AG04449 (cell line): ENCODE data around the gene TUBD1.
"Not testable (repeated sequence)": the region's sequence is repeated elsewhere in the genome, so short reads cannot be mapped to it uniquely, and the experiment has no call there.

Experiments used
- CTCF ChIA-PET: fragments of 350-600 bp; formaldehyde crosslinking; extraction: SDS; loops from one replicate; lab custom pipeline; 2021; ENCODE audit warnings: antibody characterized with exemption; lab: Yijun Ruan, JAX
- POLR2A ChIA-PET: fragments of 400-600, 350-600 bp; formaldehyde crosslinking; extraction: SDS; loops from one replicate; lab custom pipeline; 2020; ENCODE audit warnings: antibody characterized with exemption, inconsistent platforms; lab: Yijun Ruan, JAX
- DNase-seq: peaks from one replicate; pipeline ENCODE4 v3.0.0-alpha.2; 2010; ENCODE audit warnings: low read depth, low spot score
- H3K4me3 ChIP-seq: 2 replicates; pipeline ENCODE4 v1.5.1; 2011; ENCODE audit warnings: low read depth, mild to moderate bottlenecking, control low read depth, low read length
- CTCF ChIP-seq: IDR thresholded peaks from one replicate; pipeline ENCODE4 v1.5.1; 2011; ENCODE audit warnings: mild to moderate bottlenecking, moderate library complexity, low read length, control low read depth, inconsistent platforms; ENCODE audit not compliant: insufficient read depth; ENCODE audit errors: missing control alignments

TUBD1 gene

GRCh38 chr17:59877965-59878364 is 14.8 kb downstream of the TUBD1 start:
- no peak for DNase-seq
- CTCF ChIA-PET: interaction anchor here (0.6 kb wide), 2 partner anchors 21 to 35 kb away, joined by 3 read pairs; no protein-coding TSS in a partner anchor
- POLR2A ChIA-PET: no interaction called here
- no peak overlapping the region for H3K4me3 ChIP-seq
- TF ChIP-seq CTCF: no peak

- CTCF ChIA-PET: interaction anchor here (1.1 to 2.4 kb wide), 2 partner anchors 11 to 17 kb away, joined by 4 to 7 read pairs; no protein-coding TSS in a partner anchor
- TF ChIP-seq CTCF: no peak
- POLR2A ChIA-PET: no interaction called here
- H3K4me3 ChIP-seq: no peak overlapping the region
- DNase-seq: no peak
Measured at GRCh38 chr17:59876107-59876506, 16.6 kb downstream of the TUBD1 start.

- H3K4me3 ChIP-seq: no peak overlapping the region
- no peak for TF ChIP-seq CTCF
- ChIA-PET POLR2A (no interaction called here), CTCF (interaction anchor here (1.0 to 2.4 kb wide), 3 partner anchors 16 to 166 kb away, joined by 3 to 7 read pairs (median 4); no protein-coding TSS in a partner anchor)
- no peak for DNase-seq
Measured at GRCh38 chr17:59874376-59874775, 18.4 kb downstream of the TUBD1 start.

DNA sequence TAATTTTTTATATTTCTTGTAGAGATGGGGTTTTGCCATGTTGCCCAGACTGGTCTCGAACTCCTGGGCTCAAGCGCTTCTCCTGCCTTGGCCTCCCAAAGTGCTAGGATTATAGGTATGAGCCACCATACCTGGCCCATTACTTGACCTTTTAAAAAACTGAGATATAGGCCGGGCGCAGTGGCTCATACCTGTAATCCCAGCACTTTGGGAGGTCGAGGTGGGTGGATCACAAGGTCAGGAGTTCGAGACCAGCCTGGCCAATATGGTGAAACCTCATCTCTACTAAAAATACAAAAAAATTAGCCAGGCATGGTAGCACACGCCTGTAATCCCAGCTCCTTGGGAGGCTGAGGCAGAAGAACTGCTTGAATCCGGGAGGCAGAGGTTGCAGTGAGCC is 19.3 kb downstream of the TUBD1 start:
- H3K4me3 ChIP-seq, POLR2A ChIA-PET, DNase-seq: not testable (repeated sequence)
- CTCF ChIA-PET: interaction anchor here (0.9 to 1.3 kb wide), 2 partner anchors 13 to 120 kb away, joined by 3 to 5 read pairs; no protein-coding TSS in a partner anchor

- TF ChIP-seq CTCF: no peak
- POLR2A ChIA-PET: no interaction called here
- CTCF ChIA-PET: interaction anchor here (0.7 to 1.3 kb wide), 2 partner anchors 12 to 21 kb away, joined by 4 to 5 read pairs; no protein-coding TSS in a partner anchor
- no peak for DNase-seq
- no peak overlapping the region for H3K4me3 ChIP-seq
Measured at GRCh38 chr17:59872351-59872750, 20.4 kb downstream of the TUBD1 start.

- DNase-seq: no peak
- TF ChIP-seq CTCF: no peak
- CTCF ChIA-PET: interaction anchor here (1.4 to 4.1 kb wide), 5 partner anchors 11 to 125 kb away, joined by 3 to 22 read pairs (median 3); no protein-coding TSS in a partner anchor
- POLR2A ChIA-PET: no interaction called here
- no peak overlapping the region for H3K4me3 ChIP-seq
Measured at GRCh38 chr17:59870482-59870881, 22.3 kb downstream of the TUBD1 start.

- DNase-seq: no peak
- POLR2A ChIA-PET: no interaction called here
- H3K4me3 ChIP-seq: no peak overlapping the region
- no peak for TF ChIP-seq CTCF
- CTCF ChIA-PET: interaction anchor here (1.4 to 4.1 kb wide), 3 partner anchors 11 to 123 kb away, joined by 3 to 22 read pairs (median 12); no protein-coding TSS in a partner anchor
Measured at GRCh38 chr17:59869941-59870218, 22.9 kb downstream of the TUBD1 start.
